DND-41 (cell line): ENCODE data around the gene COQ8B.

Experiments
- ATAC-seq: fragments of 200-7000 bp; cut with Tn5 transposase; 3 replicates; pipeline ENCODE4 v1.9.1; 2021; ENCODE audit warnings: low read depth; ENCODE audit not compliant: insufficient read depth
- DNase-seq: peaks from one replicate; pipeline ENCODE4 v3.0.0-alpha.2; 2020
- H2AFZ ChIP-seq: 2 replicates; pipeline ENCODE4 v1.6.0; 2012; ENCODE audit warnings: low read depth, low read length
- H3K27ac ChIP-seq: 2 replicates; pipeline ENCODE4 v1.5.1; 2012; ENCODE audit warnings: low read length, inconsistent platforms
- H3K27me3 ChIP-seq: fragments of 200-600 bp; sonication (generic); 2 replicates; pipeline ENCODE4 v1.6.0; 2012; ENCODE audit warnings: low read length, mild to moderate bottlenecking, inconsistent platforms; ENCODE audit not compliant: insufficient read depth, poor library complexity
- H3K36me3 ChIP-seq: 2 replicates; pipeline ENCODE4 v1.5.1; 2012; ENCODE audit warnings: low read length, inconsistent platforms; ENCODE audit not compliant: insufficient read depth
- H3K4me1 ChIP-seq: 2 replicates; pipeline ENCODE4 v1.5.1; 2012; ENCODE audit warnings: mild to moderate bottlenecking, low read length; ENCODE audit not compliant: insufficient read depth
- H3K4me2 ChIP-seq: 2 replicates; pipeline ENCODE4 v1.6.0; 2012; ENCODE audit warnings: mild to moderate bottlenecking, moderate library complexity, low read length, inconsistent platforms; ENCODE audit not compliant: insufficient read depth
- H3K4me3 ChIP-seq, 2 experiments: fragments of 200-600 bp in 1 of 2; shearing (Covaris generic) in 1 of 2; 2 replicates each; pipeline ENCODE4 v1.5.1; 2012 to 2016; ENCODE audit warnings: inconsistent platforms in 2 of 2, low read length in 2 of 2, mild to moderate bottlenecking in 2 of 2, low read depth in 1 of 2, moderate library complexity in 1 of 2
- H3K79me2 ChIP-seq: 2 replicates; pipeline ENCODE4 v1.6.0; 2012; ENCODE audit warnings: low read length, inconsistent platforms; ENCODE audit not compliant: insufficient read depth
- H3K9ac ChIP-seq: 2 replicates; pipeline ENCODE4 v1.6.0; 2012; ENCODE audit warnings: low read depth, mild to moderate bottlenecking, inconsistent platforms, low read length, moderate library complexity
- H3K9me3 ChIP-seq: 2 replicates; pipeline ENCODE4 v1.5.1; 2012; ENCODE audit warnings: low read length, moderate library complexity, mild to moderate bottlenecking, inconsistent platforms; ENCODE audit not compliant: insufficient read depth, severe bottlenecking
- H4K20me1 ChIP-seq: 2 replicates; pipeline ENCODE4 v1.6.0; 2012; ENCODE audit warnings: low read length; ENCODE audit not compliant: insufficient read depth
- CTCF ChIP-seq: IDR thresholded peaks from 2 replicates; pipeline ENCODE4 v1.5.1; 2012; ENCODE audit warnings: borderline replicate concordance, low read length, moderate library complexity, mild to moderate bottlenecking; ENCODE audit not compliant: poor library complexity, severe bottlenecking; ENCODE audit errors: extremely low read depth
- EZH2 ChIP-seq: IDR thresholded peaks from 3 replicates; pipeline ENCODE4 v1.6.1; 2012; ENCODE audit warnings: borderline replicate concordance, low read depth, mild to moderate bottlenecking, moderate library complexity, low read length, inconsistent platforms; ENCODE audit not compliant: severe bottlenecking

COQ8B gene

GRCh38 chr19:40642051-40642706 lies 74.5 kb downstream of the COQ8B start:
- Histone ChIP-seq H3K9ac (no peak overlapping the region), H4K20me1 (no peaks in the 10 kb centered on the region), H3K4me3 (no peak overlapping the region), H3K27ac (no peak overlapping the region), H3K9me3 (no peaks in the 10 kb centered on the region), H3K4me1 (no peaks in the 10 kb centered on the region), H2AFZ (no peak overlapping the region), H3K79me2 (no peaks in the 10 kb centered on the region), H3K4me2 (no peak overlapping the region), H3K36me3 (no peaks in the 10 kb centered on the region), H3K27me3 (no peaks in the 10 kb centered on the region)
- no peak for ATAC-seq
- TF ChIP-seq CTCF (no peak), EZH2 (no peak)
- no peak for DNase-seq
